Measurements from ENCODE around the gene PRKCZ.

The PRKCZ gene

GRCh38 chr1:2046174-2046917 lies 3.9 kb upstream of the PRKCZ start:
- DNase-seq, result no peak

GRCh38 chr1:2046953-2047748 lies 3.1 kb upstream of the PRKCZ start:
- DNase-seq, result no peak

- DNase-seq, result no peak
Observed at GRCh38 chr1:2047749-2048729, 2.2 kb upstream of the PRKCZ start.

GRCh38 chr1:2049225-2049717 lies 940 bp upstream of the PRKCZ start:
- DNase-seq, result no peak

- no peak for DNase-seq
Observed at GRCh38 chr1:2050461-2050792, 216 bp downstream of the PRKCZ start.

- no peak for DNase-seq
Observed at GRCh38 chr1:2050793-2051682, 827 bp downstream of the PRKCZ start.

GRCh38 chr1:2052054-2052679 lies 2.0 kb downstream of the PRKCZ start:
- DNase-seq, result no peak

- no peak for DNase-seq
Observed at GRCh38 chr1:2052756-2053155, 2.5 kb downstream of the PRKCZ start.

- no peak for DNase-seq
Observed at GRCh38 chr1:2053217-2053616, 3.0 kb downstream of the PRKCZ start.

- no peak for DNase-seq
Observed at GRCh38 chr1:2053784-2054376, 3.7 kb downstream of the PRKCZ start.

- DNase-seq, result no peak
Observed at GRCh38 chr1:2054560-2054959, 4.3 kb downstream of the PRKCZ start.

- DNase-seq, result no peak
Observed at GRCh38 chr1:2055911-2056575, 5.8 kb downstream of the PRKCZ start.

GRCh38 chr1:2056955-2057590 lies 6.9 kb downstream of the PRKCZ start:
- DNase-seq, result no peak

- DNase-seq, result no peak
Observed at GRCh38 chr1:2059290-2059953, 9.2 kb downstream of the PRKCZ start.

GRCh38 chr1:2060072-2060471 lies 9.9 kb downstream of the PRKCZ start:
- DNase-seq, result no peak

- no peak for DNase-seq
Observed at GRCh38 chr1:2060535-2060934, 10.3 kb downstream of the PRKCZ start.

- DNase-seq, result no peak
Observed at GRCh38 chr1:2061065-2061778, 11.0 kb downstream of the PRKCZ start.

GRCh38 chr1:2065699-2066098 lies 15.5 kb downstream of the PRKCZ start:
- no peak for DNase-seq

GRCh38 chr1:2067393-2067792 lies 17.2 kb downstream of the PRKCZ start:
- no peak for DNase-seq
